ENCODE results near the gene SRR. TPM values are rescaled to one million over a fixed set of nuclear protein-coding genes. Genes with fewer than 3 reads are reported as not detected.

SRR gene
- total and polyA plus RNA-seq, 9 of the 15 experiments (the other 6 are each of a cell fraction or from before 2014, with no cell fraction given) = 5.0 to 19.4 (median 7.9) TPM

- no peak for TF ChIP-seq NFE2 (IDR thresholded peaks at IDR 0.05; ENCODE audit: low read depth)
- TF ChIP-seq ETS2 (tag; IDR thresholded peaks at IDR 0.05; ENCODE audit: borderline replicate concordance, poor library complexity, severe bottlenecking) = no peak
- TF ChIP-seq PHF21A (IDR thresholded peaks at IDR 0.05; ENCODE audit: borderline replicate concordance, low read depth) = no peak
- TF ChIP-seq TRIM28 (IDR thresholded peaks at IDR 0.05) = no peak; the same call in 1 of the 2 replicates
- peak; percentile 95 for TF ChIP-seq POLR2G (IDR thresholded peaks at IDR 0.05; ENCODE audit: low read depth, low read length)
- no peak for TF ChIP-seq ZFP36 (IDR thresholded peaks at IDR 0.05; ENCODE audit: low read depth, low read length, partially characterized antibody)
- no peak for TF ChIP-seq ZNF707 (CRISPR knock-in tag; conservative IDR thresholded peaks at IDR 0.05)
- TF ChIP-seq ZFP91 (CRISPR knock-in tag; IDR thresholded peaks at IDR 0.05) = no peak
- TF ChIP-seq ZNF175 (CRISPR knock-in tag; IDR thresholded peaks at IDR 0.05; ENCODE audit: low read depth) = no peak
- TF ChIP-seq HLTF (IDR thresholded peaks at IDR 0.05) = no peak
- peak; percentile 98 for TF ChIP-seq NKRF (IDR thresholded peaks at IDR 0.05; ENCODE audit: borderline replicate concordance)
- peak in 1 of 3 experiments; percentile 57; a peak in 2 of 6 replicates for TF ChIP-seq ZBTB11 (CRISPR knock-in tag; IDR thresholded peaks at IDR 0.05)
- peak; percentile 86 for TF ChIP-seq TAF1 (IDR thresholded peaks at IDR 0.05; ENCODE audit: control insufficient read depth, extremely low read depth, insufficient read depth, low read length, severe bottlenecking)
- no peak for TF ChIP-seq RFX5 (IDR thresholded peaks at IDR 0.05; ENCODE audit: low read depth, low read length)
- no peak for TF ChIP-seq NFE2L1 (tag; IDR thresholded peaks at IDR 0.05; ENCODE audit: borderline replicate concordance, low read depth)
- peak in 1 of 2 experiments; percentile 10; a peak in 1 of 4 replicates for TF ChIP-seq TRIM24 (IDR thresholded peaks at IDR 0.05)
- TF ChIP-seq ZBTB33 (CRISPR knock-in tag; IDR thresholded peaks at IDR 0.05) = no peak
- TF ChIP-seq MEF2A (IDR thresholded peaks at IDR 0.05; ENCODE audit: control insufficient read depth, low read depth, low read length) = no peak
Observed at GRCh38 chr17:2336215-2336851, 32.6 kb downstream of the SRR start, which contains the start of gene TSR1 (continued).
